ENCODE results near the gene AHSP.
"Not testable (repeated sequence)": the region's sequence is repeated elsewhere in the genome, so short reads cannot be mapped to it uniquely, and the experiment has no call there.

The AHSP gene

GRCh38 chr16:31527734-31528274 is at the start of gene AHSP:
TSS of gene AHSP (plus strand) at chr16:31527900. CDS start at chr16:31528140, 240 bp downstream.
- DNase-seq = no peak

- no peak for DNase-seq
Measured at GRCh38 chr16:31478956-31479355, 48.7 kb upstream of the AHSP start.

DNA sequence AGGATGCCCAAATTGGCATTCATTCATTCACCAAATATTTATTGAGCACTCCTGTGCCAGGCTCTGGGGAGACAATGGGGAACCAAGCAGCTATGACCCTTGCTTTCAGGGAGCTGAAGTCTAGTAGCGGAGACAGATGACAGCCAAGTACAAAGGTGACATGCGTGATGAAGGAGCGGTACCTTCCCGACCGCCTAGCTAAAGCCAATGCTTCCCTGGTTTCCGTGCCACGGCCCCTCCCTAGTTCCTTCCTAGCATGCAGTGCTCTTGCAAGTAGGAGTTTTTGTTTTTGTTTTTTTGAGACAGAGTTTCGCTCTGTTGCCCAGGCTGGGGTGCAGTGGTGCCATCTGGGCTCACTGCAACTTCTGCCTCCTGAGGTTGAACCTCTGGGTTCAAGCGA is 47.9 kb upstream of the AHSP start:
- no peak for DNase-seq

GRCh38 chr16:31480851-31481536 is 46.7 kb upstream of the AHSP start:
- DNase-seq = no peak

DNA sequence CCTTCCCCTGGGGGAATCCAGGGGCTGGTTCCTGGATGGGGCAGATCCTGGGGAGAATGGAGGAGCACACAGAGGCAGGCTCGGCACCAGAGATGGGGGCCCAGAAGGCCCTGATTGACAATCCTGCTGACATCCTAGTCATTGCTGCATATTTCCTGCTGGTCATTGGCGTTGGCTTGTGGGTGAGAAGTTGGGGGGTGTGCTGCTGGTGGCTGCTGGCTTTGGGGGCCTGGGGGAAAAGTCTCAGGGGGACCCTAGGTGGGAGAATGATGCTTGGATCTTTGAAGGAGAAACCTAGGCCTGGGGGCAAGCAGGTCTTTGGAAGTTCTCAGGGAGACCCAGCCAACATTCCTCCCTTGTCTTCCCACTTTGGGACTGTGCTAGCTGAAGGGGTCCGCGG is 44.6 kb upstream of the AHSP start, which contains the start of gene SLC5A2:
Gene SLC5A2 (plus strand): TSS at position 43 of the 400 bp plus-strand sequence. CDS start 14 bp downstream, at position 57.
- no peak for DNase-seq

DNA sequence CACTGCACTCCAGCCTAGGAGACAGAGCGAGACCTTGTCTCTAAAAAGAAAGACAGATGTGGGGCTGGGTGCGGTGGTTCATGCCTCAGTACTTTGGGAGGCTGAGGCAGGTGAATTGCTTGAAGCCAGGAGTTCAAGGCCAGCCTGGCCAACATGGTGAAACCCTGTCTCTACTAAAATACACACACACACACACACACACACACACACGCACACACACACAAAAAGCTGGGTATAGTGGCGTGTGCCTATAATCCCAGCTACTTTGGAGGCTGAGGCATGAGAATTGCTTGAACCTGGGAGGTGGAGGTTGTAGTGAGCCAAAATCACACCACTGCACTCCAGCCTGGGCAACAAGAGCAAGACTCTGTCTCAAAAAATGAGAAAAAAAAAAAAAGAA is 43.7 kb upstream of the AHSP start:
- DNase-seq = not testable (repeated sequence)

- no peak for DNase-seq
Measured at GRCh38 chr16:31484491-31485171, 43.1 kb upstream of the AHSP start.

- DNase-seq = no peak
Measured at GRCh38 chr16:31485571-31485970, 42.1 kb upstream of the AHSP start.

GRCh38 chr16:31486045-31486444 is 41.7 kb upstream of the AHSP start:
- DNase-seq = no peak

DNA sequence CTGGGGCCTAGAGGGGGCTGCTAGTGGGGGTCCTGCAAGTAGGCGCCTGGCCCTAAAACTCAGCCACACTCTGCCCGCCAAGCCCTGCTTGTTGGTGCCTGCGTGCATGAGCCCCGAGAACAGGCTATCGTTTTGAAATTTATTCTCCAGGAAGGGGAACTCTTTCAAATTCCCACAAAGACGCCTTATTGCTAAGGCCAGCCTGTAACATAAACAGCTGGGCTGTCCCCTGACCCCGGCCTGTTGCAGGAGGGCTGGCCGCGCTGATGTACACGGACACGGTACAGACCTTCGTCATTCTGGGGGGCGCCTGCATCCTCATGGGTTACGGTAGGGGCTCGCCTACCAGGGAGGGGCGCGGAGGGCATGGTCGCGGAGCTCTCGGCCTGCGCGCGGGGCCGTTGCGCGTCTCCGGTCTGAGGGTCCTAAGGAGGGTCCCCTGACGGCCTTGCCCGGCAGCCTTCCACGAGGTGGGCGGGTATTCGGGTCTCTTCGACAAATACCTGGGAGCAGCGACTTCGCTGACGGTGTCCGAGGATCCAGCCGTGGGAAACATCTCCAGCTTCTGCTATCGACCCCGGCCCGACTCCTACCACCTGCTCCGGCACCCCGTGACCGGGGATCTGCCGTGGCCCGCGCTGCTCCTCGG is 40.5 kb upstream of the AHSP start:
- no peak for DNase-seq

DNA sequence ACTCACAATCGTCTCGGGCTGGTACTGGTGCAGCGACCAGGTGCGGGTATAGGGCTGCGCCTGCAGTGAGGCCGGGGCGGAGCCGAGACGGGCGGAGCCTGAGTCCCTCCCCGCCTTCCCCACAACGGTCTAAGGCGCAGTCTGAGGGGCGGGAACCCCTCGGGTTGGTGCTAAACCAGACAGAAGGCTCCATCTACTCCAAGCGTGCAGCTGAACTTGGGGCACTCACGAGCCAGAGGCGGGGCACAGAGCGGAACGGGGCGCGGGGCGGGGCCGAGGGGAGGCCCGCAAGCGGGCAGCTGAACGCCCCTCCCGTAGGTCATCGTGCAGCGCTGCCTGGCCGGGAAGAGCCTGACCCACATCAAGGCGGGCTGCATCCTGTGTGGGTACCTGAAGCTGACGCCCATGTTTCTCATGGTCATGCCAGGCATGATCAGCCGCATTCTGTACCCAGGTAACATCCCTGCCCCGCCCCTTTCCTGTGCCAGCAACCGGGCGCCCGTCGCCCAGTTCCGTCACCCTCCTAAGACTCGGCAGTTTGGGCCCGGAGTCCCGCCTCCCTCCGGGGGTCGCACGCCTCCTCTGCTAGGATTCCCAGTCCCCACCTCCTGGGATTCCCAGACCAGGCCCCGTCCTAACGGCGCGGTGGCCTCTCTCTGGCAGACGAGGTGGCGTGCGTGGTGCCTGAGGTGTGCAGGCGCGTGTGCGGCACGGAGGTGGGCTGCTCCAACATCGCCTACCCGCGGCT is 39.8 kb upstream of the AHSP start:
- DNase-seq = peak; percentile 77 to 85

DNA sequence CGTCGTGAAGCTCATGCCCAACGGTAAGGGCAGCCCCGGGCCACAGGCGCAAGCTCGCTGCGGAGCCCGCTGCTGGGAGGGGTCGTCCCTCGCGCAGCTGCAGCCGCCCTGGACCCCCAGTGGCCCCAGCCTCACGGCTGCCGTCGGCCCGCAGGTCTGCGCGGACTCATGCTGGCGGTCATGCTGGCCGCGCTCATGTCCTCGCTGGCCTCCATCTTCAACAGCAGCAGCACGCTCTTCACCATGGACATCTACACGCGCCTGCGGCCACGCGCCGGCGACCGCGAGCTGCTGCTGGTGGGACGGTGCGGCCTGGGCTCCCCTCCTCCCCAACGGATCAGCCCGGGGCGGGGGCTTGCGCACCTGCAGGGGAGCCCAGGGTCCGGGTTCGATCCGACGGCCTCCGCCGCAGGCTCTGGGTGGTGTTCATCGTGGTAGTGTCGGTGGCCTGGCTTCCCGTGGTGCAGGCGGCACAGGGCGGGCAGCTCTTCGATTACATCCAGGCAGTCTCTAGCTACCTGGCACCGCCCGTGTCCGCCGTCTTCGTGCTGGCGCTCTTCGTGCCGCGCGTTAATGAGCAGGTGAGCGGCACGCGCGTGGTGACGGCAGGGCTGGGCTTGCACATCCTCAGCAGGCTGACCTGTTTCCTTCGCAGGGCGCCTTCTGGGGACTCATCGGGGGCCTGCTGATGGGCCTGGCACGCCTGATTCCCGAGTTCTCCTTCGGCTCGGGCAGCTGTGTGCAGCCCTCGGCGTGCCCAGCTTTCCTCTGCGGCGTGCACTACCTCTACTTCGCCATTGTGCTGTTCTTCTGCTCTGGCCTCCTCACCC is 39.0 kb upstream of the AHSP start:
- no peak for DNase-seq

- DNase-seq = no peak
Measured at GRCh38 chr16:31489298-31489564, 38.5 kb upstream of the AHSP start.

DNA sequence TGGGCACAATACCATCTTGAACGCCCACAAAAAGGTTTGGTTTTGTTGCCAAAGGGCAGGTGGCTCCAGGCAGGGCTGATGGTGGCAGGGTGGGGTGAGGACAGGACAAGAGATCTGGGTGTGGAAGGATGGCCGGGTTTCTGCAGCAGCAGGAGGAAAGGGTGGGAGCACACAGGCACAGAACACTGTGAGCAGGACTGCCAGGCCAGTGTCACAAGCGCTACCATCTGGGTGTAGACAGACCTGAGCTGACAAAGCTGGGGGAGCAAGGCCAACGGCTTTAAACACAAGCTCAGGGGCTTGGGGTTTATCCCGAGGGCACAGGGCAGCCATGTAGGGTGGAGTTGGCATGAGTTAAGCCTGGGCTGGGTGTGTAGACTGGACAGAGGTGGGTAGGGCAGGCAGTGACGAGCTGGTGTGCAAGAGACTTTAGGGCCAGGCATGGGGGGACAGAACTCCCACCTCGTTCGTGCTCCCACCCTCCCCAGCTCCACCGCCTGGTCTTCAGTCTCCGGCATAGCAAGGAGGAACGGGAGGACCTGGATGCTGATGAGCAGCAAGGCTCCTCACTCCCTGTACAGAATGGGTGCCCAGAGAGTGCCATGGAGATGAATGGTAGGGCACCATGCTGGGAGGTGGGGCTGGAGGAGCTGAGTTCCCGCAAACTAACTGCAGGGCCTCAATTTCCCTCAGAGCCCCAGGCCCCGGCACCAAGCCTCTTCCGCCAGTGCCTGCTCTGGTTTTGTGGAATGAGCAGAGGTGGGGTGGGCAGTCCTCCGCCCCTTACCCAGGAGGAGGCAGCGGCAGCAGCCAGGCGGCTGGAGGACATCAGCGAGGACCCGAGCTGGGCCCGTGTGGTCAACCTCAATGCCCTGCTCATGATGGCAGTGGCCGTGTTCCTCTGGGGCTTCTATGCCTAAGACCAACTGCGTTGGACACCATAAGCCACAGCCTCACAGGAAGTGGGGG is 37.8 kb upstream of the AHSP start:
- no peak for DNase-seq

DNA sequence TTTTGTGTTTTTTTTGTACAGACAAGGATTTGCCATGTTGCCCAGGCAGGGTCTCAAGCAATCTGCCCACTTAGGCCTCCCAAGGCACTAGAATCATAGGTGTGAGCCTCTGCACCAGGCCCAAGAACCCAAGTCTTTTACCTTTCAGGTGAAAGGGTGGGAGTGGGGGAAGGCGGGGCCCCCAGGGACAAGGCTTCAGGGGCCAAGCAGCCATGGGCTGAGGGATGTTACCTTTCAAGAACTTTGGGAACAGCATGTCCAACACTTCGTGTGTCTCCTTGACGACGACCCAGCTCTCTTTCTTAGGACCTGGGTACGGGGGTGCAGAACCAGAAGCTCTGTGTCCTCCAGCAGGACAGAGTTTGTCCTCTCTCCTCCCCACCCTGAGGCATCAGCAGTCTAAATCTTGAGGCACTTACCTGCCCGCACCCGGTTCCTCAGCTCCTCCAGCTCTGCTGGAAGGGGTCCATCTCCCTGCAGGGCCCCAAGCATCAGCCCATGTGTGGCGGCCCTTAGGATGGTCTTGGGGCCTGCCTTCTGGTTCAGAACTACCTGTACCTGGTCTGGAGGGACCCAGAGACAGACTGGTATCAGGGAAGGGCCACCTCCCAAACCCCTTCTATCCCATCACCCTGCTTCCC is 35.8 kb upstream of the AHSP start:
- no peak for DNase-seq

- DNase-seq = no peak
Measured at GRCh38 chr16:31493506-31494125, 34.1 kb upstream of the AHSP start.

DNA sequence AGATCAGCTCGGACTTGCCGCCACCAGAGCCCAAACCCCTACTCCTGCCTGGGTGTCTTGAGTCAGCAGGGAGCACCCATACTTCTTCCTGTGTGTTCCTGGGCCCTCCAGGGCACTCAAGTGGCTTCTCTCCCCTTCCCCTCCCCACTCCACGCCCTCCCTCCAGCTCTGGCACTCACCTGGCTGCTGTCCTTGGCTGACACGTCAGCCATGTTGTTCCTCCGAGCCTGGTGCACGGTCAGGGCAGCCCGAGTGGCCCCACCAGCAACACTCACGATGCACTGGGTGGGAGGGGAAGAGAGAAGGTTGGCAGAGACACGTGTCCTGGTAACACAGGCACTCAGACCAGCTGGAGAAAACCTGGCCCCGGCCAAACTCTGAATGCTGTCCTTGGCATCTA is 31.0 kb upstream of the AHSP start:
- no peak for DNase-seq

DNA sequence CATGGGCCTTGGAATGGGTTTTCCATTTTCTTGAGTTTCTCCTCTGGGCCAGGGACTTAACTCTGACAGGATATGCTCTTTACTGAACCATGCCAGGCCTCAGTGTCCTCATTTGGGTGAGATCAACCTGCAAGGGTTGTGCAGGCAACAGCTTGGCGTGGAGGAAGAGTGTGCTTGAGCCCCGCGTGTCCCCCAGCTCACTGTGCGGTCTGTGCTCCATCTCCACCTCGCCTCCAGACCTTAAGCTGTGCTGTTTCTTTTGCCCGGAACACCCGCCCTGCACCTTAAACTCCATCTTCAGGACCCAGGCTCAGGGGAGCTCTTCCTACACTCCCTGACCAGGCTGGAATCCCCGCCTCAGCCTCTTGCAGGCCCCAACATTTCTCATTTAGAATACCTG is 29.2 kb upstream of the AHSP start:
- DNase-seq = no peak

DNA sequence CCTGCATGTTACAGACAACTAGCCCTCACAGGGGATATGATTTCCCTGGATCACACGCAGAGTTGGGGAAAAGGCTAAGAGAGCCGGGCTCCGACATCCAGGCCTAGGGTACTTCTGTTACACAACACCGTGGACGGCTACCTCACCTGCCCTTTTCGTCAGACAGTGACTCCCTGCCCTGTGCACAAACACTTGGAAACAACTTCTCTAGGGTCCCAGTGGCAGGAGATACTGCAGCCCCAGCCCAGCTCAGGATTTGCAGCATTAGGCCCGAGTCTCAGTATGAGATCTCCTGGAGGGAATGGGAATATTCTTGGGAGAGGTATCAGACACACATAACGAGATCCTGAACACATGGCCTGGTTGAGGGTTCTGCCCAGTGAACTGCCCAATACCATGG is 27.8 kb upstream of the AHSP start:
- no peak for DNase-seq
